Erythroblast (primary cell): ENCODE measurements around the gene CXCL13.

ENCODE experiments used
- GATA1 ChIP-seq: IDR thresholded peaks from 2 replicates; pipeline ENCODE4 v1.6.1; 2011; ENCODE audit warnings: low read depth, mild to moderate bottlenecking, control low read depth, low read length, moderate library complexity
- POLR2A ChIP-seq: IDR thresholded peaks from 2 replicates; pipeline ENCODE4 v1.6.1; 2011; ENCODE audit warnings: mild to moderate bottlenecking, low read length

DNA sequence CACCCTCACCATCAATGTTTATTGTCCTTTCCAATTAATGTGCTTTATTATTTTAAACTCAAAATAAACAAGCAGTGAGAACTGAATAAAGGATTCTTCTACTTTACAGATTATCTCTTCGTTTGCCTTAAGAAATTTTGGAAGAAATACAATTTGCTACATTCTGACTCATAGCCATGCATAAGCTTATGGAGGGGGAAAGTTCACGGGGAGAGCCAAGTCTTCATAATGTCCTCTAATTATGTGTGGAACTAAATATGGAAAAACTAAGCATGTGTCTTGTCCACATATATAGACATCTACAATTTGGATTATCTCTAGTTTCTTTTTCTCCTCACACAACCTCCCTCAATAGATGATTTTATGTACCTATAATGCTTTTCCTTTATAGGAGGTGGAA lies 17.5 kb downstream of the CXCL13 start:
- TF ChIP-seq POLR2A (no peak), GATA1 (no peak)
